H9 (cell line): ENCODE data around the gene HYDIN. TPM values are rescaled to one million over a fixed set of nuclear protein-coding genes. Genes with fewer than 3 reads are reported as not detected.

Source experiments
- DNase-seq: peaks from one replicate; pipeline ENCODE4 v3.0.0-alpha.2; 2017
- H2AFZ ChIP-seq: one replicate; pipeline ENCODE4 v1.6.1; 2013; ENCODE audit warnings: mild to moderate bottlenecking, low read length, control low read depth, moderate library complexity
- H2AK5ac ChIP-seq: 2 replicates; pipeline ENCODE4 v1.6.1; 2013; ENCODE audit warnings: low read length, control low read depth, mixed read lengths; ENCODE audit not compliant: insufficient read length
- H2BK120ac ChIP-seq: one replicate; pipeline ENCODE4 v1.6.1; 2013; ENCODE audit warnings: low read depth, mild to moderate bottlenecking, low read length, control low read depth, inconsistent platforms; ENCODE audit not compliant: poor library complexity, severe bottlenecking
- H2BK12ac ChIP-seq: 2 replicates; pipeline ENCODE4 v1.6.1; 2013; ENCODE audit warnings: low read length, control low read depth, mixed read lengths, low read depth; ENCODE audit not compliant: insufficient read length
- H2BK15ac ChIP-seq: 2 replicates; pipeline ENCODE4 v1.6.1; 2013; ENCODE audit warnings: low read depth, low read length, control low read depth
- H2BK20ac ChIP-seq: one replicate; pipeline ENCODE4 v1.6.1; 2013; ENCODE audit warnings: low read depth, mild to moderate bottlenecking, low read length, control low read depth, inconsistent platforms; ENCODE audit not compliant: poor library complexity, severe bottlenecking
- H2BK5ac ChIP-seq: 2 replicates; pipeline ENCODE4 v1.6.1; 2013; ENCODE audit warnings: low read length, control low read depth, mixed read lengths; ENCODE audit not compliant: insufficient read length
- H3K14ac ChIP-seq: 2 replicates; pipeline ENCODE4 v1.6.1; 2013; ENCODE audit warnings: low read length, control low read depth; ENCODE audit not compliant: insufficient read depth
- H3K18ac ChIP-seq: 2 replicates; pipeline ENCODE4 v1.6.1; 2013; ENCODE audit warnings: low read depth, mild to moderate bottlenecking, mixed read lengths, low read length, control low read depth; ENCODE audit not compliant: insufficient read length
- H3K23ac ChIP-seq: 2 replicates; pipeline ENCODE4 v1.6.1; 2013; ENCODE audit warnings: low read length, control low read depth, mixed read lengths, low read depth; ENCODE audit not compliant: insufficient read length
- H3K23me2 ChIP-seq: 2 replicates; pipeline ENCODE4 v1.6.1; 2013; ENCODE audit warnings: low read depth, mild to moderate bottlenecking, mixed read lengths, low read length, control low read depth; ENCODE audit not compliant: insufficient read length, poor library complexity, severe bottlenecking
- H3K27ac ChIP-seq: 2 replicates; pipeline ENCODE4 v1.5.1; 2013; ENCODE audit warnings: low read length, control low read depth, mixed read lengths, low read depth; ENCODE audit not compliant: insufficient read length
- H3K27me3 ChIP-seq: 2 replicates; pipeline ENCODE4 v1.6.1; 2013; ENCODE audit warnings: low read length, control low read depth, inconsistent platforms; ENCODE audit not compliant: insufficient read depth
- H3K4ac ChIP-seq: 2 replicates; pipeline ENCODE4 v1.6.1; 2013; ENCODE audit warnings: low read depth, mild to moderate bottlenecking, control low read depth, inconsistent platforms, low read length, moderate library complexity
- H3K4me1 ChIP-seq: 2 replicates; pipeline ENCODE4 v1.6.1; 2013; ENCODE audit warnings: low read length, control low read depth, inconsistent platforms; ENCODE audit not compliant: insufficient read depth
- H3K4me2 ChIP-seq: 2 replicates; pipeline ENCODE4 v1.6.1; 2013; ENCODE audit warnings: low read length, control low read depth, mixed read lengths; ENCODE audit not compliant: insufficient read length, insufficient read depth
- H3K56ac ChIP-seq: 2 replicates; pipeline ENCODE4 v1.6.1; 2013; ENCODE audit warnings: low read depth, mild to moderate bottlenecking, mixed read lengths, low read length, control low read depth; ENCODE audit not compliant: insufficient read length
- H3K79me1 ChIP-seq: 2 replicates; pipeline ENCODE4 v1.6.1; 2013; ENCODE audit warnings: low read depth, mild to moderate bottlenecking, moderate library complexity, low read length, control low read depth, inconsistent platforms; ENCODE audit not compliant: insufficient read depth, poor library complexity, severe bottlenecking
- H3K79me2 ChIP-seq: 2 replicates; pipeline ENCODE4 v1.6.1; 2013; ENCODE audit warnings: low read length, control low read depth, inconsistent platforms; ENCODE audit not compliant: insufficient read depth
- H3K9ac ChIP-seq: 2 replicates; pipeline ENCODE4 v1.6.1; 2013; ENCODE audit warnings: low read length, control low read depth, mixed read lengths; ENCODE audit not compliant: insufficient read length; ENCODE audit errors: extremely low read depth
- H3K9me3 ChIP-seq: one replicate; pipeline ENCODE4 v1.6.1; 2013; ENCODE audit warnings: low read depth, low read length, inconsistent platforms; ENCODE audit not compliant: control insufficient read depth
- H3T11ph ChIP-seq: one replicate; pipeline ENCODE4 v1.6.1; 2013; ENCODE audit warnings: mild to moderate bottlenecking, low read length, control low read depth, inconsistent platforms
- H4K20me1 ChIP-seq: one replicate; pipeline ENCODE4 v1.6.1; 2013; ENCODE audit not compliant: control insufficient read depth, insufficient read length, insufficient read depth
- H4K5ac ChIP-seq: 2 replicates; pipeline ENCODE4 v1.6.1; 2013; ENCODE audit warnings: low read depth, mild to moderate bottlenecking, mixed read lengths, low read length, control low read depth; ENCODE audit not compliant: insufficient read length
- H4K8ac ChIP-seq: replicated peaks from 2 replicates; pipeline ENCODE4 v1.6.1; 2013; ENCODE audit warnings: low read length, control low read depth, mixed read lengths, low read depth; ENCODE audit not compliant: insufficient read length
- H4K91ac ChIP-seq: 2 replicates; pipeline ENCODE4 v1.6.1; 2013; ENCODE audit warnings: low read depth, mild to moderate bottlenecking, moderate library complexity, mixed read lengths, low read length, control low read depth; ENCODE audit not compliant: insufficient read length
- H3K27ac Mint-ChIP-seq, 3 experiments: 2 replicates in 2 of 3; 3 replicates in 1 of 3; pipeline ENCODE4 v1.8.0; 2020 to 2021; ENCODE audit warnings: mixed read lengths in 3 of 3, mild to moderate bottlenecking in 1 of 3, moderate library complexity in 1 of 3
- H3K27me3 Mint-ChIP-seq: 2 replicates; pipeline ENCODE4 v1.8.0; 2021; ENCODE audit warnings: low read depth, mild to moderate bottlenecking, moderate library complexity, mixed read lengths
- H3K36me3 Mint-ChIP-seq, 3 experiments: 2 replicates in 2 of 3; 3 replicates in 1 of 3; pipeline ENCODE4 v1.8.0; 2020 to 2021; ENCODE audit warnings: low read depth in 3 of 3, mixed read lengths in 3 of 3; ENCODE audit not compliant: insufficient read depth in 1 of 3
- H3K4me1 Mint-ChIP-seq, 2 experiments: 2 replicates each; pipeline ENCODE4 v1.8.0; 2020; ENCODE audit warnings: mixed read lengths in 2 of 2
- H3K4me3 Mint-ChIP-seq, 2 experiments: 2 replicates in 1 of 2; 3 replicates in 1 of 2; pipeline ENCODE4 v1.8.0; 2020 to 2021; ENCODE audit warnings: mild to moderate bottlenecking in 2 of 2, mixed read lengths in 2 of 2, moderate library complexity in 1 of 2
- H3K9me3 Mint-ChIP-seq, 2 experiments: 2 replicates in 1 of 2; 3 replicates in 1 of 2; pipeline ENCODE4 v1.8.0; 2020; ENCODE audit warnings: mild to moderate bottlenecking in 2 of 2, mixed read lengths in 2 of 2, moderate library complexity in 1 of 2
- WGBS: extraction: QIAGEN DNeasy Blood & Tissue Kit; methylation state at CpG from one replicate; pipeline ENCODE4 v1.1.7; 2013; ENCODE audit warnings: missing lambda C conversion rate, low lambda C conversion rate, mixed read lengths; ENCODE audit not compliant: insufficient read length; ENCODE audit errors: extremely low coverage; 5-methylcytosine and 5-hydroxymethylcytosine counted together
- total RNA-seq: library from RNA; stranded (reverse); gene quantifications from 2 replicates; pipeline ENCODE4 v1.2.1, GENCODE V29; 2021
- TF ChIP-seq, protein P1 (sequence below): fragments of 200-600 bp; sonication (generic); conservative IDR thresholded peaks from 3 replicates; pipeline ENCODE4 v1.8.0; 2021; ENCODE audit warnings: antibody characterized with exemption, mild to moderate bottlenecking

Gene HYDIN
- total RNA-seq, 1 experiment from 2014 or later, result 1.7 TPM

DNA sequence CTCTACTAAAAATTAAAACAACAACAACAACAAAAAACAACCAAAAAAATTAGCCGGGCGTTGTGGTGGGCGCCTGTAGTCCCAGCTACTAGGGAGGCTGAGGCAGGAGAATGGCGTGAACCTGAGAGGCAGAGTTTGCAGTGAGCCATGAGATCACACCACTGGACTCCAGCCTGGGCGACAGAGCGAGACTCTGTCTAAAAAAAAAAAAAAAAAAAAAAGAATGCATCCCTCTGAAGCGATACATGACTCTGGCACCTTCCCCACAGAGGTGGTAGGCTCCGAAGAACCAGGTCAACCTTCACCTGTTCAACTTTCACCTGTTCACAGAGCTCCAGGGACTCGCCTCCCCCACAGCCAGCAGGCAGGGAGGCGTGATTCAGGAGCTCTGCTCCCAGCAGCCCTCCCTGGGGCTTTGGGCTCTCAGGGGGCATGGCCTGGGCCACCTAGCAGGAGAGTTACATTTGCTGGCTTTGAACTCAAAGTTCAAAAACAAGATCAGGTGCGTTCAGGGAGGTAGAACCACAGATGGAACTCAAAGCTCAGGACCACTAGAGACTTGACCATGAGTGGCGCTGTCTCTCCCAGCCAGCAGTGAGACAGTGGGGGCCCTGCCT, 435.1 kb downstream of the HYDIN start:
- Histone ChIP-seq H4K20me1 (no peaks in the 10 kb centered on the region), H3K27me3 (no peaks in the 10 kb centered on the region), H3K23ac (no peak overlapping the region), H2AFZ (no peak overlapping the region), H3K27ac (no peak overlapping the region), H2BK120ac (no peak overlapping the region), H3T11ph (no peak overlapping the region), H4K5ac (no peak overlapping the region), H3K14ac (no peak overlapping the region), H2BK20ac (no peak overlapping the region), H4K8ac (no peak overlapping the region), H3K4me1 (no peaks in the 10 kb centered on the region), H3K18ac (no peak overlapping the region), H2BK15ac (no peak overlapping the region), H3K4ac (no peak overlapping the region), H2BK5ac (no peak overlapping the region), H3K79me1 (peaks cover 14% of the 10 kb centered on the region), H2BK12ac (no peak overlapping the region), H3K4me2 (no peak overlapping the region), H2AK5ac (no peak overlapping the region), H3K56ac (no peak overlapping the region), H3K23me2 (peaks cover under 1% of the 10 kb centered on the region), H3K9me3 (no peaks in the 10 kb centered on the region), H3K9ac (no peak overlapping the region), H3K79me2 (peaks cover 12% of the 10 kb centered on the region; the same call in 1 of the 2 replicates), H4K91ac (no peak overlapping the region)
- Mint-ChIP-seq H3K27me3 (no peaks in the 10 kb centered on the region), H3K27ac (no peak overlapping the region), H3K4me1 (peaks cover 19 to 22% of the 10 kb centered on the region in 2 experiments), H3K4me3 (no peak overlapping the region), H3K36me3 (peaks cover 0 to 8% (median 4%) of the 10 kb centered on the region in 3 experiments; a peak in 4 of 7 replicates), H3K9me3 (no peaks in the 10 kb centered on the region; a peak in 1 of 5 replicates)
- DNase-seq, result no peak
- TF ChIP-seq, protein P1, sequence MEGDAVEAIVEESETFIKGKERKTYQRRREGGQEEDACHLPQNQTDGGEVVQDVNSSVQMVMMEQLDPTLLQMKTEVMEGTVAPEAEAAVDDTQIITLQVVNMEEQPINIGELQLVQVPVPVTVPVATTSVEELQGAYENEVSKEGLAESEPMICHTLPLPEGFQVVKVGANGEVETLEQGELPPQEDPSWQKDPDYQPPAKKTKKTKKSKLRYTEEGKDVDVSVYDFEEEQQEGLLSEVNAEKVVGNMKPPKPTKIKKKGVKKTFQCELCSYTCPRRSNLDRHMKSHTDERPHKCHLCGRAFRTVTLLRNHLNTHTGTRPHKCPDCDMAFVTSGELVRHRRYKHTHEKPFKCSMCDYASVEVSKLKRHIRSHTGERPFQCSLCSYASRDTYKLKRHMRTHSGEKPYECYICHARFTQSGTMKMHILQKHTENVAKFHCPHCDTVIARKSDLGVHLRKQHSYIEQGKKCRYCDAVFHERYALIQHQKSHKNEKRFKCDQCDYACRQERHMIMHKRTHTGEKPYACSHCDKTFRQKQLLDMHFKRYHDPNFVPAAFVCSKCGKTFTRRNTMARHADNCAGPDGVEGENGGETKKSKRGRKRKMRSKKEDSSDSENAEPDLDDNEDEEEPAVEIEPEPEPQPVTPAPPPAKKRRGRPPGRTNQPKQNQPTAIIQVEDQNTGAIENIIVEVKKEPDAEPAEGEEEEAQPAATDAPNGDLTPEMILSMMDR, result no peak
- WGBS, result no CpG with 5 or more reads among the region's 12 CpGs
